H9 (cell line): ENCODE measurements around the gene SIX1. TPM values are rescaled to one million over a fixed set of nuclear protein-coding genes. Genes with fewer than 3 reads are reported as not detected.

Experiments used
- DNase-seq: peaks from one replicate; pipeline ENCODE4 v3.0.0-alpha.2; 2017
- H2AFZ ChIP-seq: one replicate; pipeline ENCODE4 v1.6.1; 2013; ENCODE audit warnings: mild to moderate bottlenecking, low read length, control low read depth, moderate library complexity
- H2AK5ac ChIP-seq: 2 replicates; pipeline ENCODE4 v1.6.1; 2013; ENCODE audit warnings: low read length, control low read depth, mixed read lengths; ENCODE audit not compliant: insufficient read length
- H2BK120ac ChIP-seq: one replicate; pipeline ENCODE4 v1.6.1; 2013; ENCODE audit warnings: low read depth, mild to moderate bottlenecking, low read length, control low read depth, inconsistent platforms; ENCODE audit not compliant: poor library complexity, severe bottlenecking
- H2BK12ac ChIP-seq: 2 replicates; pipeline ENCODE4 v1.6.1; 2013; ENCODE audit warnings: low read length, control low read depth, mixed read lengths, low read depth; ENCODE audit not compliant: insufficient read length
- H2BK15ac ChIP-seq: 2 replicates; pipeline ENCODE4 v1.6.1; 2013; ENCODE audit warnings: low read depth, low read length, control low read depth
- H2BK20ac ChIP-seq: one replicate; pipeline ENCODE4 v1.6.1; 2013; ENCODE audit warnings: low read depth, mild to moderate bottlenecking, low read length, control low read depth, inconsistent platforms; ENCODE audit not compliant: poor library complexity, severe bottlenecking
- H2BK5ac ChIP-seq: 2 replicates; pipeline ENCODE4 v1.6.1; 2013; ENCODE audit warnings: low read length, control low read depth, mixed read lengths; ENCODE audit not compliant: insufficient read length
- H3K14ac ChIP-seq: 2 replicates; pipeline ENCODE4 v1.6.1; 2013; ENCODE audit warnings: low read length, control low read depth; ENCODE audit not compliant: insufficient read depth
- H3K18ac ChIP-seq: 2 replicates; pipeline ENCODE4 v1.6.1; 2013; ENCODE audit warnings: low read depth, mild to moderate bottlenecking, mixed read lengths, low read length, control low read depth; ENCODE audit not compliant: insufficient read length
- H3K23ac ChIP-seq: 2 replicates; pipeline ENCODE4 v1.6.1; 2013; ENCODE audit warnings: low read length, control low read depth, mixed read lengths, low read depth; ENCODE audit not compliant: insufficient read length
- H3K23me2 ChIP-seq: 2 replicates; pipeline ENCODE4 v1.6.1; 2013; ENCODE audit warnings: low read depth, mild to moderate bottlenecking, mixed read lengths, low read length, control low read depth; ENCODE audit not compliant: insufficient read length, poor library complexity, severe bottlenecking
- H3K27ac ChIP-seq: 2 replicates; pipeline ENCODE4 v1.5.1; 2013; ENCODE audit warnings: low read length, control low read depth, mixed read lengths, low read depth; ENCODE audit not compliant: insufficient read length
- H3K27me3 ChIP-seq: 2 replicates; pipeline ENCODE4 v1.6.1; 2013; ENCODE audit warnings: low read length, control low read depth, inconsistent platforms; ENCODE audit not compliant: insufficient read depth
- H3K4ac ChIP-seq: 2 replicates; pipeline ENCODE4 v1.6.1; 2013; ENCODE audit warnings: low read depth, mild to moderate bottlenecking, control low read depth, inconsistent platforms, low read length, moderate library complexity
- H3K4me1 ChIP-seq: 2 replicates; pipeline ENCODE4 v1.6.1; 2013; ENCODE audit warnings: low read length, control low read depth, inconsistent platforms; ENCODE audit not compliant: insufficient read depth
- H3K4me2 ChIP-seq: 2 replicates; pipeline ENCODE4 v1.6.1; 2013; ENCODE audit warnings: low read length, control low read depth, mixed read lengths; ENCODE audit not compliant: insufficient read length, insufficient read depth
- H3K56ac ChIP-seq: 2 replicates; pipeline ENCODE4 v1.6.1; 2013; ENCODE audit warnings: low read depth, mild to moderate bottlenecking, mixed read lengths, low read length, control low read depth; ENCODE audit not compliant: insufficient read length
- H3K79me1 ChIP-seq: 2 replicates; pipeline ENCODE4 v1.6.1; 2013; ENCODE audit warnings: low read depth, mild to moderate bottlenecking, moderate library complexity, low read length, control low read depth, inconsistent platforms; ENCODE audit not compliant: insufficient read depth, poor library complexity, severe bottlenecking
- H3K79me2 ChIP-seq: 2 replicates; pipeline ENCODE4 v1.6.1; 2013; ENCODE audit warnings: low read length, control low read depth, inconsistent platforms; ENCODE audit not compliant: insufficient read depth
- H3K9ac ChIP-seq: 2 replicates; pipeline ENCODE4 v1.6.1; 2013; ENCODE audit warnings: low read length, control low read depth, mixed read lengths; ENCODE audit not compliant: insufficient read length; ENCODE audit errors: extremely low read depth
- H3K9me3 ChIP-seq: one replicate; pipeline ENCODE4 v1.6.1; 2013; ENCODE audit warnings: low read depth, low read length, inconsistent platforms; ENCODE audit not compliant: control insufficient read depth
- H3T11ph ChIP-seq: one replicate; pipeline ENCODE4 v1.6.1; 2013; ENCODE audit warnings: mild to moderate bottlenecking, low read length, control low read depth, inconsistent platforms
- H4K20me1 ChIP-seq: one replicate; pipeline ENCODE4 v1.6.1; 2013; ENCODE audit not compliant: control insufficient read depth, insufficient read length, insufficient read depth
- H4K5ac ChIP-seq: 2 replicates; pipeline ENCODE4 v1.6.1; 2013; ENCODE audit warnings: low read depth, mild to moderate bottlenecking, mixed read lengths, low read length, control low read depth; ENCODE audit not compliant: insufficient read length
- H4K8ac ChIP-seq: replicated peaks from 2 replicates; pipeline ENCODE4 v1.6.1; 2013; ENCODE audit warnings: low read length, control low read depth, mixed read lengths, low read depth; ENCODE audit not compliant: insufficient read length
- H4K91ac ChIP-seq: 2 replicates; pipeline ENCODE4 v1.6.1; 2013; ENCODE audit warnings: low read depth, mild to moderate bottlenecking, moderate library complexity, mixed read lengths, low read length, control low read depth; ENCODE audit not compliant: insufficient read length
- H3K27ac Mint-ChIP-seq, 3 experiments: 2 replicates in 2 of 3; 3 replicates in 1 of 3; pipeline ENCODE4 v1.8.0; 2020 to 2021; ENCODE audit warnings: mixed read lengths in 3 of 3, mild to moderate bottlenecking in 1 of 3, moderate library complexity in 1 of 3
- H3K27me3 Mint-ChIP-seq: 2 replicates; pipeline ENCODE4 v1.8.0; 2021; ENCODE audit warnings: low read depth, mild to moderate bottlenecking, moderate library complexity, mixed read lengths
- H3K36me3 Mint-ChIP-seq, 3 experiments: 2 replicates in 2 of 3; 3 replicates in 1 of 3; pipeline ENCODE4 v1.8.0; 2020 to 2021; ENCODE audit warnings: low read depth in 3 of 3, mixed read lengths in 3 of 3; ENCODE audit not compliant: insufficient read depth in 1 of 3
- H3K4me1 Mint-ChIP-seq, 2 experiments: 2 replicates each; pipeline ENCODE4 v1.8.0; 2020; ENCODE audit warnings: mixed read lengths in 2 of 2
- H3K4me3 Mint-ChIP-seq, 2 experiments: 2 replicates in 1 of 2; 3 replicates in 1 of 2; pipeline ENCODE4 v1.8.0; 2020 to 2021; ENCODE audit warnings: mild to moderate bottlenecking in 2 of 2, mixed read lengths in 2 of 2, moderate library complexity in 1 of 2
- H3K9me3 Mint-ChIP-seq, 2 experiments: 2 replicates in 1 of 2; 3 replicates in 1 of 2; pipeline ENCODE4 v1.8.0; 2020; ENCODE audit warnings: mild to moderate bottlenecking in 2 of 2, mixed read lengths in 2 of 2, moderate library complexity in 1 of 2
- CTCF ChIP-seq: fragments of 200-600 bp; sonication (generic); conservative IDR thresholded peaks from 3 replicates; pipeline ENCODE4 v1.8.0; 2021; ENCODE audit warnings: antibody characterized with exemption, mild to moderate bottlenecking
- total RNA-seq: library from RNA; stranded (reverse); gene quantifications from 2 replicates; pipeline ENCODE4 v1.2.1, GENCODE V29; 2021

The SIX1 gene
- total RNA-seq, 1 experiment from 2014 or later: 0.17 TPM

GRCh38 chr14:60596139-60596538, 53.1 kb downstream of the SIX1 start:
- H2AFZ ChIP-seq: no peak overlapping the region
- H4K5ac ChIP-seq: no peak overlapping the region
- peaks cover 10 to 11% of the 10 kb centered on the region in 2 experiments for H3K4me1 Mint-ChIP-seq
- no peak overlapping the region for H3K9ac ChIP-seq
- H3K4me1 ChIP-seq: no peaks in the 10 kb centered on the region; the same call in 1 of the 2 replicates
- no peaks in the 10 kb centered on the region for H3K79me2 ChIP-seq
- no peak overlapping the region for H3K18ac ChIP-seq
- no peaks in the 10 kb centered on the region for H3K36me3 Mint-ChIP-seq
- H4K8ac ChIP-seq: no peak overlapping the region
- H2AK5ac ChIP-seq: no peak overlapping the region
- H3K9me3 ChIP-seq: no peaks in the 10 kb centered on the region
- H2BK5ac ChIP-seq: no peak overlapping the region
- H3K4me3 Mint-ChIP-seq: no peak overlapping the region
- no peaks in the 10 kb centered on the region for H3K9me3 Mint-ChIP-seq
- H3K23ac ChIP-seq: no peak overlapping the region
- no peak overlapping the region for H4K91ac ChIP-seq
- no peaks in the 10 kb centered on the region for H3K23me2 ChIP-seq
- H2BK20ac ChIP-seq: no peak overlapping the region
- H2BK12ac ChIP-seq: no peak overlapping the region
- TF ChIP-seq CTCF: no peak
- no peaks in the 10 kb centered on the region for H3K27me3 Mint-ChIP-seq
- no peak overlapping the region for H3K56ac ChIP-seq
- DNase-seq: no peak
- no peak overlapping the region for H3K4me2 ChIP-seq
- H3K14ac ChIP-seq: no peak overlapping the region
- no peak overlapping the region for H3K27ac ChIP-seq
- H3T11ph ChIP-seq: no peak overlapping the region
- no peaks in the 10 kb centered on the region for H4K20me1 ChIP-seq
- no peak overlapping the region for H2BK120ac ChIP-seq
- no peak overlapping the region for H3K4ac ChIP-seq
- no peak overlapping the region for H3K27ac Mint-ChIP-seq
- no peaks in the 10 kb centered on the region for H3K79me1 ChIP-seq
- no peak overlapping the region for H2BK15ac ChIP-seq
- no peaks in the 10 kb centered on the region for H3K27me3 ChIP-seq
